GM12872 (cell line): ENCODE results near the gene REPS2.

Experiments
- TF ChIP-seq, protein P1 (sequence below): IDR thresholded peaks from 3 replicates; pipeline ENCODE4 v1.5.1; 2011; ENCODE audit warnings: low read depth, mild to moderate bottlenecking, low read length, moderate library complexity; ENCODE audit not compliant: insufficient read depth

REPS2 gene

DNA sequence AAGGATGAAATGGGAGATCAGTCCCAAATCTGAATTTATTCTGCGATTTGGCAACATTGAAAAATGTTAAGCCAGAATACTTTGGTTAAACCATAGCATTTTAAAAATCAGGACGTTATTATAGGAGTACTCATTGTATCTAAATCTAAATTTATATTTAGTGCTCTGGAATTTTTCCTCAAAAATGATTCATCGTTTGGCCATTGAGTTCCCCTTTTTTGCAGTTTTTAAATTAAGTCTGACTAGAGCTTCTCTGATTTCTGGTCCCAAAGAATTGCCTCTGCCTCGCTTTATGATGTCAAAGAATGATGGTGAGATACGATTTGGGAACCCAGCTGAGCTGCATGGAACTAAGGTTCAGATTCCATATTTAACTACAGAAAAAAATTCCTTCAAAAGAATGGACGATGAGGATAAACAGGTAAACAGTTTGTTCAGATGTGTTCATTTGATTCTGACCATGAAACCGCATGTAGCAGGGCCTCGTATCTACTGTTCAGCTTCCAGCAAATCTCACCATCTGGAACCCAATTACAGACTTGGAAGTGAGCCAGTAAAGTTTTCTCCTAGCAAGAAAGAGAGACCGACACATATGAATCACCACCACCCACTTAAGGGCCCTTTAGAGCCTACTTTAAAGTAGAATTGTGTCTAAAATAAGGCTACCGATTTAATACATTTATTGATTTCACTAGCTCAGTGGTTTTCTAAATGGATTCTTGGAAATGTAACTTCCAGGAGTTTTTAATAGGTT is 75.6 kb downstream of the REPS2 start:
- TF ChIP-seq, protein P1, sequence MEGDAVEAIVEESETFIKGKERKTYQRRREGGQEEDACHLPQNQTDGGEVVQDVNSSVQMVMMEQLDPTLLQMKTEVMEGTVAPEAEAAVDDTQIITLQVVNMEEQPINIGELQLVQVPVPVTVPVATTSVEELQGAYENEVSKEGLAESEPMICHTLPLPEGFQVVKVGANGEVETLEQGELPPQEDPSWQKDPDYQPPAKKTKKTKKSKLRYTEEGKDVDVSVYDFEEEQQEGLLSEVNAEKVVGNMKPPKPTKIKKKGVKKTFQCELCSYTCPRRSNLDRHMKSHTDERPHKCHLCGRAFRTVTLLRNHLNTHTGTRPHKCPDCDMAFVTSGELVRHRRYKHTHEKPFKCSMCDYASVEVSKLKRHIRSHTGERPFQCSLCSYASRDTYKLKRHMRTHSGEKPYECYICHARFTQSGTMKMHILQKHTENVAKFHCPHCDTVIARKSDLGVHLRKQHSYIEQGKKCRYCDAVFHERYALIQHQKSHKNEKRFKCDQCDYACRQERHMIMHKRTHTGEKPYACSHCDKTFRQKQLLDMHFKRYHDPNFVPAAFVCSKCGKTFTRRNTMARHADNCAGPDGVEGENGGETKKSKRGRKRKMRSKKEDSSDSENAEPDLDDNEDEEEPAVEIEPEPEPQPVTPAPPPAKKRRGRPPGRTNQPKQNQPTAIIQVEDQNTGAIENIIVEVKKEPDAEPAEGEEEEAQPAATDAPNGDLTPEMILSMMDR: no peak

DNA sequence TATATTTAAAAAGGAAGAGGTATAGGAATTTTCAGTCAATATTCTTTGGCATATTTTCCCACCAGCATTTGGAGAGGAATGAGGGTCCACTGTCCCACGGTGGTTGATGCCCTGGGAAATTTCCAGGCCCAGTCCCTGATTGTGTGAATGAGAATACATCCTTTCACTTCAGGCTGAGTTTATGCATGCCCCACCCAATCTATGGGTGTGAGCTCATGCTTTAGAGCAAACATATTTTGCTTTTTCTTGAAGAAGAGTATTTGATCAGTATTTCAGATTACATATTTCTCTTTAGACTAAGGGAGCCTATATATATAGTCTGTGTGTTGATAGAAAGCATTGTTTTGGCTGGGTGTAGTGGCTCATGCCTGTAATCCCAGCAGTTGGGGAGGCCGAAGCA is 77.2 kb downstream of the REPS2 start:
- TF ChIP-seq, protein P1: no peak

DNA sequence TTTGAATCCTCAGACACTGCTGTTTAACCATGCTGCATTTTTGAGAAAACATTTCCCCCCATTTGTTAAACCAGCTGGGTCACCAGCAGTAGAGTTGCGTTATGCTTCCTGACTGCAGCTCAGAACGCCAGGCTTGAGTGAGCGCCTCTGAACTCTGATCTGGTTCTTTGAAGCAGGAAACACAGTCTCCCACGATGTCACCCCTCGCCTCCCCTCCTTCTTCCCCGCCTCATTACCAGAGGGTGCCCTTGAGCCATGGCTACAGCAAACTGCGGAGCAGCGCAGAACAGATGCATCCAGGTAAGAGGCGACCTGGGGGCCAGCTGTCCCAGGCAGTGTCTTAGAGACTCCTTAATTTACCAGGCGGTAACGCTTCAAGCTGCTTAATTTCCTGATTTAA is 78.4 kb downstream of the REPS2 start:
- TF ChIP-seq, protein P1: no peak

DNA sequence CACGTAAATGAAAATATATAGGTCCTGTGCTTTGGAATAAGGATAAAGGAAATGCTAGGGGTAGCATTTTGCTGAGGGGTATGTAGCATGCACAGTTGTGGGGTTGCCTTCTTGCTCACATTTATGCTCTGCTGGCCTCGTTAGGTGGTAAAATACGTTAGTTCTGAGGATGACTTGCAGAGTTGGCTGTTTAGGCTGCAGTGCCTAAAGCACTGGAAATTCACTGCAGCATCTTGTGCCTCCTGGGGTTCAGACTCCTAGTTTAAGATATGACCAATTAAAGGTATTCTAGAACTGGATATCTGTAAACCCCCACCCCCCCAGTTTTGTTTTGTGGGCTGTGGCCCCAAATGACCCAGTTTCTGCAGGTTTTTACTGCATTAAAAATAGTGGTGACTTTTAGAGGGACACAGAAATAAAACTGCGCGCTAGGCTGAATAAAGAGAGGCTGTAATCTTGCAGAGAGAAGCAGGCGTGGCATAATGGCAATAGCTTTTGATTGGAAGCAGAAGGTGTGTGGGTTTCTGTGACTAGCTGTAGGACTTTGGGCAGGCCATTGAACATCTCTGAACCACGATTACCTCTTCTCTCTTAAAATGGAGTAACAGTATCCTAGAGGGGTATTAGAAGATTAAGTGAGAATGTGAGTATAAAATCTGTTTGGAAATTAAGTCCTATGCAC is 79.3 kb downstream of the REPS2 start:
- TF ChIP-seq, protein P1: no peak

DNA sequence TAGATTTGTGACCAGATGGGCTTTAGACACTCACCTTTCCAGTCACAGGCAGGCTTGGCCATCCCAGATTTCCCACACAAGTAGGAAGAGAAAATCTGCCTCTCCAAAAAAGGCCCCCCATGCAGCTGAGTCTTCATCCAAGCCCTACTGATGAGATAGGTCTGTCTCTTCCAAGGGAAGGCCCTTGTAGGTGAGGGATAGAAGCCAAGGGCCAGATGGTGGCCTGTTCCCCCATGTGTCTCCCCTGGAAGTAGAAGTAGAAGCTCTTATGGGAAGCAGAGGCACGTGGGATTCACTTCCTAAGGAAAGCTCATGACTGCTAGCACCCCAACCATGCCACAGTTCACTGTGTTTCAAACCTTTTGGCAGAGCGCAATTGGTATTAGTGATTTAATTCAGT is 81.5 kb downstream of the REPS2 start:
- TF ChIP-seq, protein P1: no peak

DNA sequence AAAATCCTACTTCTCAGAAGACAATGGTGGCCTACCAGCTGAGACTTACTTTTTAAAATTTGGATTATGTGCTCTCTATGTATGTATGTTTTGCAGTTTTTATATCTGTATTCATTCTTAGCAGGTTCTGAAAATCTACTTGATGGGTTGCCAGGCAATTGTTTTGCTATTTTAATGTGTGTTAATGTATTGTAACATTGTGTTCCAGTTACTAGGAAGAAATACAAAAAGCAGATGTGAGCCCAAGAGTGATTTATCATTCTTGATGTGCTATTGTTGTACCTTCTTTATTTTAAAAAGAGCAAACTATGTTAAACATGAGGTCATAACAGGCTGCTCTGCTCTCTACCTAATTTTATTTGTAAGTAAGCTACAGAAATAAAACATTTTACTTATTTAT is 81.9 kb downstream of the REPS2 start:
- TF ChIP-seq, protein P1: no peak

DNA sequence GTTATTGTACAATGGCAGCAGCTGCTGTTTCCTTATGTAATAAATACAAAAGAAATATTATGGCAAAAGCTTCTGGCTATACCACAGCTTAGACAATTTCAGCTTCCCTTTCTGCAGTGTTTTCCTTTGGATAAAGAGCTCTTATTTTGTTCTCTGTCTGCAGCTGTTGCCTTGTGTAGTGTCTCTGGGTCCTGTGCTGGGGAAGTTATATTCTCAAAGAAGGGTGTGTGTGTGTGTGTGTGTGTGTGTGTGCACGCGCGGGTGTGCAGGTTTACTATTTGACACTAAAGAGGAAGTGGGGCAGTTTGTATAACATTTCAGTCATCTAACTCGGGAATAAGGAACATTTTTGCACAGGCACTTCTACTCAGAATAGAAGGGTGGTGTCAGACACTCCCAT is 83.6 kb downstream of the REPS2 start:
- TF ChIP-seq, protein P1: no peak
